Parathyroid adenoma (tissue), 2 donors: ENCODE measurements around the gene TBXAS1.

Experiments
- H2AFZ ChIP-seq: fragments of 300-600 bp; sonication (generic); one replicate; pipeline ENCODE4 v1.7.0; 2017; ENCODE audit warnings: antibody characterized with exemption, mild to moderate bottlenecking
- H3K27ac ChIP-seq: fragments of 300-600 bp; sonication (generic); one replicate; pipeline ENCODE4 v1.7.0; 2017
- H3K27me3 ChIP-seq: fragments of 300-600 bp; sonication (generic); one replicate; pipeline ENCODE4 v1.7.0; 2017; ENCODE audit warnings: low read length; ENCODE audit not compliant: control insufficient read depth, insufficient read depth
- H3K36me3 ChIP-seq: fragments of 300-600 bp; sonication (generic); one replicate; pipeline ENCODE4 v1.7.0; 2017; ENCODE audit warnings: low read length; ENCODE audit not compliant: control insufficient read depth, insufficient read depth
- H3K4me1 ChIP-seq: fragments of 300-600 bp; sonication (generic); one replicate; pipeline ENCODE4 v1.7.0; 2017; ENCODE audit warnings: control low read depth
- H3K4me2 ChIP-seq: fragments of 300-600 bp; sonication (generic); one replicate; pipeline ENCODE4 v1.7.0; 2017; ENCODE audit warnings: low read length
- H3K4me3 ChIP-seq: fragments of 300-600 bp; sonication (generic); one replicate; pipeline ENCODE4 v1.7.0; 2017; ENCODE audit warnings: low read depth, low read length
- H3K79me2 ChIP-seq: fragments of 300-600 bp; sonication (generic); one replicate; pipeline ENCODE4 v1.7.0; 2017; ENCODE audit warnings: control low read depth
- H3K9ac ChIP-seq: fragments of 300-600 bp; sonication (generic); one replicate; pipeline ENCODE4 v1.7.0; 2017; ENCODE audit warnings: mild to moderate bottlenecking
- H3K9me3 ChIP-seq: fragments of 300-600 bp; sonication (generic); one replicate; pipeline ENCODE4 v1.7.0; 2017; ENCODE audit warnings: low read length; ENCODE audit not compliant: control insufficient read depth
- TF ChIP-seq, protein P1 (sequence below): fragments of 300-600 bp; sonication (generic); IDR thresholded peaks from one replicate; pipeline ENCODE4 v1.7.0; 2017; ENCODE audit warnings: antibody characterized with exemption, mild to moderate bottlenecking
- donor health status: primary hyperparathyroidism.

The TBXAS1 gene

GRCh38 chr7:139804571-139804970 lies 24.5 kb upstream of the TBXAS1 start:
- Histone ChIP-seq H3K4me2 (no peak overlapping the region), H3K4me1 (no peaks in the 10 kb centered on the region), H3K36me3 (no peaks in the 10 kb centered on the region)

DNA sequence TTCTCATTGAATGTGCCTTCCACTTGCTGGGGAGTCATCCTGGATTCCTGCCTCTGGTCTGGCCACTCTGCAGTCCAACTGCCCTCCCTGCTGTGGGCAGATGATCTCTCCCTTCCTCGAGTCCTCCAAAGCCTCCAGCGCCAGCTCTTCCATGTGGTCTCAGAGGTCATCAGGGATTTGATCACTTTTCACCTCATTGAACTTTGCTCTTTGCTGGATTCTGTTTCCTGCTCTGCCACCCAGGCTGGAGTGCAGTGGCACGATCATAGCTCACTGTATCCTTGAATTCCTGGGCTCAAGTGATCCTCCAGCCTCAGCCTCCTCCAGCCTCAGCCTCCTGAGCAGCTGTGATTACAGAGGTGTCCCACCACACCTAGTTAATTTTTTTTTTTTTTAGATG lies 22.1 kb upstream of the TBXAS1 start:
- TF ChIP-seq, protein P1, sequence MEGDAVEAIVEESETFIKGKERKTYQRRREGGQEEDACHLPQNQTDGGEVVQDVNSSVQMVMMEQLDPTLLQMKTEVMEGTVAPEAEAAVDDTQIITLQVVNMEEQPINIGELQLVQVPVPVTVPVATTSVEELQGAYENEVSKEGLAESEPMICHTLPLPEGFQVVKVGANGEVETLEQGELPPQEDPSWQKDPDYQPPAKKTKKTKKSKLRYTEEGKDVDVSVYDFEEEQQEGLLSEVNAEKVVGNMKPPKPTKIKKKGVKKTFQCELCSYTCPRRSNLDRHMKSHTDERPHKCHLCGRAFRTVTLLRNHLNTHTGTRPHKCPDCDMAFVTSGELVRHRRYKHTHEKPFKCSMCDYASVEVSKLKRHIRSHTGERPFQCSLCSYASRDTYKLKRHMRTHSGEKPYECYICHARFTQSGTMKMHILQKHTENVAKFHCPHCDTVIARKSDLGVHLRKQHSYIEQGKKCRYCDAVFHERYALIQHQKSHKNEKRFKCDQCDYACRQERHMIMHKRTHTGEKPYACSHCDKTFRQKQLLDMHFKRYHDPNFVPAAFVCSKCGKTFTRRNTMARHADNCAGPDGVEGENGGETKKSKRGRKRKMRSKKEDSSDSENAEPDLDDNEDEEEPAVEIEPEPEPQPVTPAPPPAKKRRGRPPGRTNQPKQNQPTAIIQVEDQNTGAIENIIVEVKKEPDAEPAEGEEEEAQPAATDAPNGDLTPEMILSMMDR: no peak
- Histone ChIP-seq H3K27ac (no peak overlapping the region), H3K79me2 (no peaks in the 10 kb centered on the region), H2AFZ (no peak overlapping the region), H3K27me3 (no peaks in the 10 kb centered on the region), H3K9ac (no peak overlapping the region), H3K9me3 (no peaks in the 10 kb centered on the region), H3K4me2 (no peak overlapping the region), H3K4me3 (no peak overlapping the region), H3K4me1 (no peaks in the 10 kb centered on the region), H3K36me3 (no peaks in the 10 kb centered on the region)

More at GRCh38 chr7:139804571-139804970, 24.5 kb upstream of the TBXAS1 start:
- TF ChIP-seq, protein P1: no peak
- H3K79me2 ChIP-seq: no peaks in the 10 kb centered on the region
- no peak overlapping the region for H3K4me3 ChIP-seq
- H3K9me3 ChIP-seq: no peaks in the 10 kb centered on the region
- H3K9ac ChIP-seq: no peak overlapping the region
- no peak overlapping the region for H2AFZ ChIP-seq
- H3K27ac ChIP-seq: no peak overlapping the region
- H3K27me3 ChIP-seq: no peaks in the 10 kb centered on the region

DNA sequence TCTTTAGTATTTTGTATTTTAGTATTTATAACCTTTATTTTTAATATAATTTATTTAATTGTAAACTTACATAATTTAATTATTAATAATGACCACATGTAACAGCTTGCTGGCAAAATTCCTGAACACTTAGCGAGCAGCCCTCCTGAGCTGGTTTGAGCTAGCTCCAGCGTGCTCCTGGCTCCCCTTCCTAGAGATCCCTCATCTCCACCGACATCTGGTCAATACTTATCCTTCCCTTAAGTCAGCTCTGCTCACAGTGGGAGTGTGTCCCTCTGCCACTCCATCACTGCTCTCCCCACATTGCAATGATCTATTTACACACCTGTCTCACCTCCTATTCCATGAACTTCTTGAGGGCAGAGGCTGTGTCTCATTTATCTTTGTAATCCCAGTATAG lies 20.6 kb upstream of the TBXAS1 start:
- Histone ChIP-seq H3K27me3 (no peaks in the 10 kb centered on the region), H3K36me3 (no peaks in the 10 kb centered on the region), H3K4me2 (no peak overlapping the region), H2AFZ (no peak overlapping the region), H3K9me3 (no peaks in the 10 kb centered on the region), H3K4me3 (no peak overlapping the region), H3K27ac (no peak overlapping the region), H3K4me1 (no peaks in the 10 kb centered on the region), H3K9ac (no peak overlapping the region), H3K79me2 (no peaks in the 10 kb centered on the region)
- TF ChIP-seq, protein P1: no peak

DNA sequence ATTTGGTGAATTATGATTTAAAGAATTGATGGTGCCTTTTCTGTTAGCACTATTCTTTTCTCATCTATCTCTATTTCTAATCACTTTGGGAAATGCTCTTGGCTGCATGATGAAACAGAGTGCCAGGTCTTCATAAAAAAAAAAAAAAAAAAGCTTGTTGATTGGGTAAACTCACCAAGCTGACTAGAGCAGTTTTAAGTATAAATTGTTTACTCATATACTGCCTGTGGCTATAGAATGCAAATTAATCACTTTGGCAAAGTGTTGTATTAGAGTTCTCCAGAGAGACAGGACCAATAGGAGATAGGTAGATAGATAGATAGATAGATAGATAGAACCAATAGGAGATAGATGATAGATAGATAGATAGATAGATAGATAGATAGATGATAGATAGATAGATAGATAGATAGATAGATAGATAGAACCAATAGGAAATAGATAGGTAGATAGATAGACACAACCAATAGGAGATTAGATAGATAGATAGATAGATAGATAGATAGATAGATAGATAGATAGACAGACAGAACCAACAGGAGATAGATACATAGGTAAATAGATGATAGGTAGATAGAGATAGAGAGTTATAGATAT lies 20.1 kb upstream of the TBXAS1 start:
- no peaks in the 10 kb centered on the region for H3K79me2 ChIP-seq
- H3K36me3 ChIP-seq: no peaks in the 10 kb centered on the region
- no peak overlapping the region for H3K9ac ChIP-seq
- no peaks in the 10 kb centered on the region for H3K27me3 ChIP-seq
- H3K9me3 ChIP-seq: no peaks in the 10 kb centered on the region
- H3K4me1 ChIP-seq: no peaks in the 10 kb centered on the region
- TF ChIP-seq, protein P1: no peak
- no peak overlapping the region for H3K4me2 ChIP-seq
- H3K4me3 ChIP-seq: no peak overlapping the region
- H2AFZ ChIP-seq: no peak overlapping the region
- no peak overlapping the region for H3K27ac ChIP-seq

DNA sequence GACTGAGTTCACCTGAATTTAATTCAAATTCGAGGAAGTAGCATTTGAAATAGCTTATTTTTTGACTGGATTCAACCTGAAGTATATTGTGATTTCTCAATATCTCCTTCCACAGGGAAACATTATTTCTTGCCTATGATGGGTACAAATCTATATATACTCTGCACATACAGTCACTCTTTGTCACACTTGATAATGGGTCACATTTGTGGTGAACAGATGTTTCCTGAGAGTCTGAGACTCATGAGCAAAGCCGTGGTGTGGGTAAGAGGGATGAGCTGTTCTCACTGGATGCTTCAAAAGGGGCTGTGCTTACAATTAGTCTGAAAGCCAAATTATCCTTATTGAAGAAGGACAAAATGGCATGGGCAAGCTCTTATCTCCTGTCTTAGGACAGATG lies 18.0 kb upstream of the TBXAS1 start:
- Histone ChIP-seq H3K4me3 (no peak overlapping the region), H3K36me3 (no peaks in the 10 kb centered on the region), H3K9me3 (no peaks in the 10 kb centered on the region), H3K4me1 (no peaks in the 10 kb centered on the region), H3K4me2 (no peak overlapping the region), H3K27me3 (no peaks in the 10 kb centered on the region), H3K27ac (no peak overlapping the region), H3K79me2 (no peaks in the 10 kb centered on the region), H2AFZ (no peak overlapping the region), H3K9ac (no peak overlapping the region)
- TF ChIP-seq, protein P1: no peak
